Osteocyte (in vitro differentiated cells): ENCODE measurements around the gene USP3. TPM values are rescaled to one million over a fixed set of nuclear protein-coding genes. Genes with fewer than 3 reads are reported as not detected.
"Not testable (repeated sequence)": the region's sequence is repeated elsewhere in the genome, so short reads cannot be mapped to it uniquely, and the experiment has no call there.

Experiments
- DNase-seq: peaks from one replicate; pipeline ENCODE4 v3.0.0; 2021; ENCODE audit warnings: mixed read lengths; ENCODE audit not compliant: unreplicated experiment; ENCODE audit errors: extremely low spot score
- H3K27ac Mint-ChIP-seq: one replicate; pipeline ENCODE4 v1.8.0; 2021; ENCODE audit warnings: mild to moderate bottlenecking, mixed read lengths; ENCODE audit not compliant: unreplicated experiment
- H3K27me3 Mint-ChIP-seq: one replicate; pipeline ENCODE4 v1.8.0; 2021; ENCODE audit warnings: mixed read lengths; ENCODE audit not compliant: unreplicated experiment
- H3K36me3 Mint-ChIP-seq: one replicate; pipeline ENCODE4 v1.8.0; 2021; ENCODE audit warnings: mixed read lengths; ENCODE audit not compliant: unreplicated experiment
- H3K4me1 Mint-ChIP-seq: one replicate; pipeline ENCODE4 v1.8.0; 2021; ENCODE audit warnings: mixed read lengths; ENCODE audit not compliant: unreplicated experiment
- H3K4me3 Mint-ChIP-seq: one replicate; pipeline ENCODE4 v1.8.0; 2021; ENCODE audit warnings: mild to moderate bottlenecking, moderate library complexity, mixed read lengths; ENCODE audit not compliant: unreplicated experiment
- H3K9me3 Mint-ChIP-seq: one replicate; pipeline ENCODE4 v1.8.0; 2021; ENCODE audit warnings: mixed read lengths; ENCODE audit not compliant: unreplicated experiment
- CTCF ChIP-seq: fragments of 200-600 bp; sonication (generic); IDR thresholded peaks from 2 replicates; pipeline ENCODE4 v1.5.0; 2021; ENCODE audit warnings: antibody characterized with exemption, mild to moderate bottlenecking, moderate library complexity
- total RNA-seq: library from RNA; stranded (reverse); gene quantifications from 2 replicates; pipeline ENCODE4 v1.2.1, GENCODE V29; 2021

USP3 gene
- total RNA-seq, 1 donor from 2014 or later, result 41.2 TPM

- no peak overlapping the region for H3K27ac Mint-ChIP-seq
- TF ChIP-seq CTCF, result no peak
- H3K4me1 Mint-ChIP-seq, result peaks cover 42% of the 10 kb centered on the region
- H3K9me3 Mint-ChIP-seq, result no peaks in the 10 kb centered on the region
- H3K27me3 Mint-ChIP-seq, result no peaks in the 10 kb centered on the region
- no peaks in the 10 kb centered on the region for H3K36me3 Mint-ChIP-seq
- no peak overlapping the region for H3K4me3 Mint-ChIP-seq
- no peak for DNase-seq
These were observed 21.5 kb upstream of the USP3 start for GRCh38 chr15:63482874-63483323.

GRCh38 chr15:63483521-63484371 lies 20.6 kb upstream of the USP3 start:
- H3K4me3 Mint-ChIP-seq, result no peak overlapping the region
- no peak for TF ChIP-seq CTCF
- H3K36me3 Mint-ChIP-seq, result no peaks in the 10 kb centered on the region
- H3K9me3 Mint-ChIP-seq, result no peaks in the 10 kb centered on the region
- DNase-seq, result no peak
- no peak overlapping the region for H3K27ac Mint-ChIP-seq
- H3K4me1 Mint-ChIP-seq, result peaks cover 41% of the 10 kb centered on the region
- H3K27me3 Mint-ChIP-seq, result no peaks in the 10 kb centered on the region

- Mint-ChIP-seq H3K9me3 (no peaks in the 10 kb centered on the region), H3K27ac (no peak overlapping the region), H3K36me3 (no peaks in the 10 kb centered on the region), H3K27me3 (no peaks in the 10 kb centered on the region), H3K4me3 (no peak overlapping the region), H3K4me1 (peaks cover 32% of the 10 kb centered on the region)
- TF ChIP-seq CTCF, result no peak
- DNase-seq, result no peak
These were observed 19.8 kb upstream of the USP3 start for GRCh38 chr15:63484433-63485186.

GRCh38 chr15:63487076-63487757 lies 17.2 kb upstream of the USP3 start:
- H3K9me3 Mint-ChIP-seq, result no peaks in the 10 kb centered on the region
- no peak overlapping the region for H3K4me3 Mint-ChIP-seq
- H3K27ac Mint-ChIP-seq, result no peak overlapping the region
- peaks cover 20% of the 10 kb centered on the region for H3K4me1 Mint-ChIP-seq
- no peaks in the 10 kb centered on the region for H3K36me3 Mint-ChIP-seq
- H3K27me3 Mint-ChIP-seq, result no peaks in the 10 kb centered on the region
- peak; percentile 94 for DNase-seq
- TF ChIP-seq CTCF, result peak; percentile 91

GRCh38 chr15:63487758-63488397 lies 16.5 kb upstream of the USP3 start:
- H3K27me3 Mint-ChIP-seq, H3K4me3 Mint-ChIP-seq, H3K36me3 Mint-ChIP-seq, H3K27ac Mint-ChIP-seq, H3K9me3 Mint-ChIP-seq: not testable (repeated sequence)
- DNase-seq, result peak; percentile 67
- H3K4me1 Mint-ChIP-seq, result peaks cover 25% of the 10 kb centered on the region
